ENCODE data around the gene LKAAEAR1. TPM values are rescaled to one million over a fixed set of nuclear protein-coding genes. Genes with fewer than 3 reads are reported as not detected.
A peak's percentile ranks its signal among the peaks of the same experiment; 100 is the strongest.

Gene LKAAEAR1
- total and polyA plus RNA-seq, 2 of the 13 experiments (the other 11 are each of a cell fraction or from before 2014, with no cell fraction given): not detected

DNA sequence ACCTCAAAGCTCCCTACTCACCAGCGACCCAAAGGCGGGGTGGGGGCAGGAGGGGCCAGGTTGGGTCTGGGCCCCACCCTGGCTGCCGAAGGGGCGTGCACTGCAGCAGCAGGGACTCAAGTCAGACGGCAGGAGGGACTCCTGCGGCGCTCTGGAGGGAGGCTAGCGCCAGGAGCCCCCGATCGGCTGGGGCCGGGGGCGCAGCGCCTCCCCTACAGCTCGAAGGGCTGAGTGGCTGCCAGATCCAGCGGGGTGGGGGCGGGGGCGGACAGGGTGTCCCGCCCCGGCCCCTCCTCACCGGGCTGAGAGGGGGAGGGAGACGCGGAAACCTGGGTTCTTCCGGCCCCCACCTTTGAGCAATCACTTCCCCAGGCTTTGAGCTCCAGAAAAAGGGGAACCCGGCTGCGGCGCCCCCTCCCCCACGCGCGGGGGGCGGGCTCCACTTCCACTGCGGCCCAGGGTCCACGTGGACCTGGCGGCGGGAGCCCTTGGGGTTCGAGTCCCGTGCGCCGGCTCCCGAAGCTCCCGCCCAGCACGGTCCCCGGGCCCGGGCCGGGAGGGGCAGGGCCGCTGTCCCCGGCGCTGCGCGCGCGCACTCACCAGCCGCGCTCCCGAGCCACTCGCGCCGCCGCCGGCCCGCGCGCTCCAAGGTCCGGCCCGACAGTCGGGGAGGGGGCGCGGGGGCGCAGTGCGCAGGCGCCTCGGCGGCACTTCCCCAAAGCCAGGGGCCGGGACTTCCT is 4.8 kb downstream of the LKAAEAR1 start, which contains the start of gene RGS19 (continued):
- no peak for TF ChIP-seq PHF5A (CRISPR knock-in tag; IDR thresholded peaks at IDR 0.05; ENCODE audit: low read depth, unreplicated experiment)
- peak; percentile 37; the same call in 1 of the 2 replicates for TF ChIP-seq ZNF607 (CRISPR knock-in tag; IDR thresholded peaks at IDR 0.05; ENCODE audit: borderline replicate concordance)
- TF ChIP-seq DNMT1 (CRISPR knock-in tag; IDR thresholded peaks at IDR 0.05): no peak
- TF ChIP-seq HMG20A (CRISPR knock-in tag; IDR thresholded peaks at IDR 0.05; ENCODE audit: borderline replicate concordance): no peak
- no peak for TF ChIP-seq MLXIP (CRISPR knock-in tag; IDR thresholded peaks at IDR 0.05; ENCODE audit: borderline replicate concordance)
- peak; percentile 27; the same call in 1 of the 2 replicates for TF ChIP-seq KDM4B (CRISPR knock-in tag; IDR thresholded peaks at IDR 0.05)
- no peak for TF ChIP-seq KMT2A (CRISPR knock-in tag; IDR thresholded peaks at IDR 0.05)
- TF ChIP-seq KDM2A (CRISPR knock-in tag; IDR thresholded peaks at IDR 0.05; ENCODE audit: borderline replicate concordance, low read depth): no peak; the same call in 1 of the 2 replicates
- no peak for TF ChIP-seq ZNF234 (CRISPR knock-in tag; conservative IDR thresholded peaks at IDR 0.05)
- no peak; the same call in 1 of the 2 replicates for TF ChIP-seq ZNF138 (CRISPR knock-in tag; IDR thresholded peaks at IDR 0.05; ENCODE audit: low read depth)
- no peak for TF ChIP-seq ZNF510 (CRISPR knock-in tag; IDR thresholded peaks at IDR 0.05; ENCODE audit: low read depth)
- TF ChIP-seq, protein P1, sequence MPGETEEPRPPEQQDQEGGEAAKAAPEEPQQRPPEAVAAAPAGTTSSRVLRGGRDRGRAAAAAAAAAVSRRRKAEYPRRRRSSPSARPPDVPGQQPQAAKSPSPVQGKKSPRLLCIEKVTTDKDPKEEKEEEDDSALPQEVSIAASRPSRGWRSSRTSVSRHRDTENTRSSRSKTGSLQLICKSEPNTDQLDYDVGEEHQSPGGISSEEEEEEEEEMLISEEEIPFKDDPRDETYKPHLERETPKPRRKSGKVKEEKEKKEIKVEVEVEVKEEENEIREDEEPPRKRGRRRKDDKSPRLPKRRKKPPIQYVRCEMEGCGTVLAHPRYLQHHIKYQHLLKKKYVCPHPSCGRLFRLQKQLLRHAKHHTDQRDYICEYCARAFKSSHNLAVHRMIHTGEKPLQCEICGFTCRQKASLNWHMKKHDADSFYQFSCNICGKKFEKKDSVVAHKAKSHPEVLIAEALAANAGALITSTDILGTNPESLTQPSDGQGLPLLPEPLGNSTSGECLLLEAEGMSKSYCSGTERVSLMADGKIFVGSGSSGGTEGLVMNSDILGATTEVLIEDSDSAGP (CRISPR knock-in tag; IDR thresholded peaks at IDR 0.05; ENCODE audit: borderline replicate concordance): peak; percentile 73; the same call in 1 of the 2 replicates
- no peak for TF ChIP-seq MYNN (CRISPR knock-in tag; IDR thresholded peaks at IDR 0.05; ENCODE audit: low read depth)
- TF ChIP-seq RFXAP (CRISPR knock-in tag; IDR thresholded peaks at IDR 0.05; ENCODE audit: borderline replicate concordance): no peak; the same call in 1 of the 2 replicates
- no peak for TF ChIP-seq KLF9 (CRISPR knock-in tag; IDR thresholded peaks at IDR 0.05; ENCODE audit: low read depth)
- TF ChIP-seq RAD21 (CRISPR knock-in tag; IDR thresholded peaks at IDR 0.05): peak; percentile 56; the same call in 1 of the 2 replicates
- no peak for TF ChIP-seq SIX4 (CRISPR knock-in tag; IDR thresholded peaks at IDR 0.05)
- peak; percentile 71 for TF ChIP-seq HDAC2 (CRISPR knock-in tag; IDR thresholded peaks at IDR 0.05)
- no peak for TF ChIP-seq SP140L (CRISPR knock-in tag; IDR thresholded peaks at IDR 0.05; ENCODE audit: borderline replicate concordance)
- TF ChIP-seq CBX5 (CRISPR knock-in tag; IDR thresholded peaks at IDR 0.05; ENCODE audit: borderline replicate concordance): peak; percentile 3; the same call in 1 of the 2 replicates
- TF ChIP-seq ATF5 (CRISPR knock-in tag; IDR thresholded peaks at IDR 0.05; ENCODE audit: low read depth): no peak
- TF ChIP-seq SP2 (CRISPR knock-in tag; IDR thresholded peaks at IDR 0.05): no peak
- no peak for TF ChIP-seq REL (CRISPR knock-in tag; conservative IDR thresholded peaks at IDR 0.05)
- TF ChIP-seq BORCS8-MEF2B (CRISPR knock-in tag; IDR thresholded peaks at IDR 0.05): no peak
- TF ChIP-seq ZNF230 (CRISPR knock-in tag; IDR thresholded peaks at IDR 0.05): no peak; the same call in 1 of the 2 replicates
- no peak for TF ChIP-seq AHR (CRISPR knock-in tag; IDR thresholded peaks at IDR 0.05)
- 0 out of 2 replicates have a peak, but pooled peaks have one; percentile 12 for TF ChIP-seq GATAD1 (CRISPR knock-in tag; IDR thresholded peaks at IDR 0.05)

Measured in HepG2 (cell line).